GM19452 (cell line): ENCODE data around the gene FKBP4.
"Not testable (repeated sequence)": the region's sequence is repeated elsewhere in the genome, so short reads cannot be mapped to it uniquely, and the experiment has no call there.

Source experiments
- ATAC-seq: cut with Tn5 transposase; IDR thresholded peaks from one replicate; pipeline ENCODE4 v1.9.1; 2021; ENCODE audit not compliant: unreplicated experiment

FKBP4 gene, protein sequence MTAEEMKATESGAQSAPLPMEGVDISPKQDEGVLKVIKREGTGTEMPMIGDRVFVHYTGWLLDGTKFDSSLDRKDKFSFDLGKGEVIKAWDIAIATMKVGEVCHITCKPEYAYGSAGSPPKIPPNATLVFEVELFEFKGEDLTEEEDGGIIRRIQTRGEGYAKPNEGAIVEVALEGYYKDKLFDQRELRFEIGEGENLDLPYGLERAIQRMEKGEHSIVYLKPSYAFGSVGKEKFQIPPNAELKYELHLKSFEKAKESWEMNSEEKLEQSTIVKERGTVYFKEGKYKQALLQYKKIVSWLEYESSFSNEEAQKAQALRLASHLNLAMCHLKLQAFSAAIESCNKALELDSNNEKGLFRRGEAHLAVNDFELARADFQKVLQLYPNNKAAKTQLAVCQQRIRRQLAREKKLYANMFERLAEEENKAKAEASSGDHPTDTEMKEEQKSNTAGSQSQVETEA

DNA sequence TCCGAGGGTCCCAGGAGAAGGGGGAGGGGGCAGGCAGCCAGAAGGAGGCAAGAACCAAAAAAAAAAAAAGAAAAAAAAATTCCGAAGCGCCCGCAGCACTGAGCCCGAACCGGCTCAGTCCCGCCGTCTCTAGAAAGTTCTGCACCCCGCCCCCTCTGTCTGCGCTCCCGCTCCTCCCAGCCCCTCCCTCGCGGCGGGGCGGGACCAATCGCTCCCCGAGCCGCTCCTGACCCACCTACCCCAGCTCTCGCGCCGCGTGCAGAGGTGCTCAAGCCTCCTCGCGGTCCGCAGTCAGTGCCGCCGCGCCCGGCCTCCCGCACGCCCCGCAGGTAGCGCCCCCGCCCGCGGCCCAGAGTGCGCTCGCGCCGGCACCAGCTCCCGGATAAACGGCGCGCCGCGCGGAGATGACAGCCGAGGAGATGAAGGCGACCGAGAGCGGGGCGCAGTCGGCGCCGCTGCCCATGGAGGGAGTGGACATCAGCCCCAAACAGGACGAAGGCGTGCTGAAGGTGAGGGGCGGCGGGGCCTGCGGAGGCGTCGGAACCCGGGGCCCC is at the start of gene FKBP4:
Gene FKBP4, plus strand, starts transcription at position 235 of the 554 bp plus-strand sequence. Its CDS starts 170 bp downstream, at position 405.
- peak; percentile 78 for ATAC-seq

- no peak for ATAC-seq
Observed at GRCh38 chr12:2745655-2746054, 49.1 kb upstream of the FKBP4 start.

DNA sequence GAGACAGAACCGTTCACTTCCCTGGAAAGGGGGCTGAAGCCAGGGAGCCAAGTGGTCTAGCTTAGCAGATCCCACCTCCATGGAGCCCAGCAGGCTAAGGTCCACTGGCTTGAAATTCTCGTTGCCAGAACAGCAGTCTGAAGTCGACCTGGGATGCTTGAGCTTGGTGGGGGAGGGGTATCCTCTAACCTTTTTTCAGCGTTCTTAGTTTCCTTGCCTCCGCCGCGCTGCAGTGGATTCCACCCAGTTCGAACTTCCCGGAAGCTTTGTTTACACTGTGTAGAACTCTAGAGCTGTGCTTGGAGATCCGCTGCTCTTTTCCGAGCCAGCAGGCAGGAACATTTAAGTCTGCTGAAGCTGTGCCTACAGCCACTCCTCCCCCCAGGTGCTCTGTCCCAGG is 45.2 kb upstream of the FKBP4 start:
- ATAC-seq = no peak

DNA sequence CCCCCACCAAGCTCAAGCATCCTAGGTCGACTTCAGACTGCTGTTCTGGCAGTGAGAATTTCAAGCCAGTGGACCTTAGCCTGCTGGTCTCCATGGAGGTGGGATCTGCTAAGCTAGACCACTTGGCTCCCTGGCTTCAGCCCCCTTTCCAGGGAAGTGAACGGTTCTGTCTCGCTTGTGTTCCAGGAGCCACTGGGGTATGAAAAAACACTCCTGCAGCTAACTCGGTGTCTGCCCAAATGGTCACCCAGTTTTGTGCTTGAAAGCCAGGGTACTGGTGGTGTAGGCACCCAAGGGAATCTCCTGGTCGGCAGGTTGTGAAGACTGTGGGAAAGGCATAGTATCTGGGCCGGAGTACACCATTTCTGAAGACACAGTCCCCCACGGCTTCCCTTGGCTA is 44.6 kb upstream of the FKBP4 start:
- ATAC-seq = no peak

- no peak for ATAC-seq
Observed at GRCh38 chr12:2751230-2751629, 43.5 kb upstream of the FKBP4 start.

GRCh38 chr12:2751686-2752085 is 43.1 kb upstream of the FKBP4 start:
- no peak for ATAC-seq

GRCh38 chr12:2752676-2753371 is 41.9 kb upstream of the FKBP4 start:
- no peak for ATAC-seq

DNA sequence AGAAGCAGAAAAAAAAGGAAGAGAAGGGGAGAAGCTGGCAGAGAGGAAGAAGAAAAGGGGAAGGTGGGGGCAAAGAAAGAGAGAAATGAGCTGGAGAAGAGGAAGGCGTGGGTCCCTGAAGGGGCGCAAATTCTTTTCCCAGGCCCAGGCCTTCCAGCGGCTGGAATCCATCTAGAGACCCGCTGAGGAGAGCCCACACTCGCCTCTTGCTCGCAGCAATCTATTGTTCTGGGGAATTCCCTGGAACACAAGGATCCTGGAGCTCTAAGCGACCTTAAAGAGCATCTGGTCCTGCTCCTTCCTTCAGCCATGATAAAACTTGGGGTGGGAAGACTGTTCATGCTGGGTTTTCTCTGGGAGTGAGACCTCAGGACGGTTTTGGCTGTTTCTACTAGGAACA is 41.2 kb upstream of the FKBP4 start:
- no peak for ATAC-seq

GRCh38 chr12:2754208-2754607 is 40.6 kb upstream of the FKBP4 start:
- ATAC-seq = no peak

GRCh38 chr12:2756756-2757155 is 38.0 kb upstream of the FKBP4 start:
- ATAC-seq = no peak

GRCh38 chr12:2759733-2760132 is 35.0 kb upstream of the FKBP4 start:
- ATAC-seq = no peak

GRCh38 chr12:2764398-2764797 is 30.4 kb upstream of the FKBP4 start:
- no peak for ATAC-seq

DNA sequence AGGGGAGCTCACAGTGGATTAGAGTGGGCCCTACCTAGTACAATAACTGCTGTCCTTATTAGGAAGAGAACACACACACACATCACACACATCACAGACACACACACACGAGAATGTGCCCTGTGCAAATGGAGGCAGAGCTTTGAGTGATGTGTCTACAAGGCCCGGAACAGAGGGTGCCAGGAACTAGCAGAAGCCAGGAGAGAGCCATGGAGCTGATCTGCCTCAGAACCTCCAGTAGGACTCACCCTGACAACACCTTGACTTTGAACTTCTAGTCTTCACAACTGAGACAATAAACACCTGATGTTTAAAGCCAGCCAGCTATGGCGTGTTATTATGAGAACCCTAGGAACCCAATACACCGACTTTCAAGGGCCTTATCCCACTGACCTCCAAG is 29.7 kb upstream of the FKBP4 start:
- ATAC-seq = no peak

GRCh38 chr12:2765608-2766007 is 29.2 kb upstream of the FKBP4 start:
- ATAC-seq = no peak

DNA sequence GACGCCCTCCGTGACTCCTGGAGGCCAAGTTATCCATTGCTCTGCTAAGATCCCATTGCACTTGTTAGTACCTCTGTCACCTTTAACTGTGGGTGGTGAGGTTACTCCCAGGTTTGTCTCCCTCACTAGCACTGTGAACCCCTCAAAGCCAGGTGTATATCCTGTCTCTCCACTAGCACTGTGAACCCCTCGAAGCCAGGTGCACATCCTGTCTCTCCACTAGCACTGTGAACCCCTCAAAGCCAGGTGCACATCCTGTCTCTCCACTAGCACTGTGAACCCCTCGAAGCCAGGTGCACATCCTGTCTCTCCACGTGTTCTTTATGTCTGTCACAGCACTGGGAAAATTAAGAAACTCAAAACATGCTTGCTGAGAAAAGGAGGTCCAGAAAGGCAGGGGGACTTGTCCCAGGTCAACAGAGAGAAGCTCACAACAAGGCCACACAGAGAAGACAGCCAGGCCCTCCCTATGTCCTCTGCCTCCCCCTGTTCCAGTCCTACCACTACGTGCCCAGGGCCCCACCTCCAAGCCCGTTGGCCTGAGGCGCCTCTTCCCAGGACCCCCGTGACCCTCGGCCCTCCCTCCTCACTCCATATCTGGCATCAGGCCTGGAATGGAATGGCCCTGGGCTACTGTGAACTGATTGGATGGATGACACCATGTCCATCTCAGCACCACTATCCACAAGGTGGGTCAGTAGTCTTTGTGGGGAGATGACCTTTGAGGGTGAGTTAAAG is 26.4 kb upstream of the FKBP4 start:
- ATAC-seq = no peak

DNA sequence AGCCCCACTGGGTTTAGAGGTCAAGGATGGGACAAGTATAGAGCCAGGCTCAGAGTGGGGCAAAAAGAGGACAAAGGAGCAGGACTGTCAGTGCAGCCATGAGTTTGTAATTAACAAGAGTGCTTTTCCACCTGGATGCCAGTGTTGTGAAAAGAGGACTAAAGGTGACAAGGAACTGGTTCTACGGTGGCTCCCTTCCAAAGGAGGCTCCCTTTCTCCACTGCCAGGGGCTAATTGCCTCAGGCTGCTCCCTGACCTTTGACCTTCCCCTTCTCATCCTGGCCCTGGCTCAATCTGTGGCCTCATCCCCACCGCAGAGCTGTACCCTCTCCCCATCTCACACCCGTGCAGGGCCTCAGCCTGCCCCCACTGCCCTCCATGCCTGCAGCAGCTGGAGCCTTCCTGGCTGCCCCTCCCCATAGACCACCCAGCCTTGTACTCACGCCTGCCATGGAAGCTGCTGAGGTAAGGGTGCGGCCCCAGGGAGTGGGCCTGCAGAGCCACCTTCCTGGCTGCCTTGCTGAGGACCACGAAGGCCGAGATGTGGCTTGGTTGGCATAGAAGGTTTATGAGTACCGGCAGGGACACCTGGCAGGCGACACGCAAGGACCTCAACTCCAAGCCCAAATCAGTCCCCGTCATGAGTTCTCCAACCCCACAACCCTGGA is 24.8 kb upstream of the FKBP4 start:
- no peak for ATAC-seq

- ATAC-seq = not testable (repeated sequence)
Observed at GRCh38 chr12:2770544-2770943, 24.2 kb upstream of the FKBP4 start.

GRCh38 chr12:2772370-2772769 is 22.4 kb upstream of the FKBP4 start:
- no peak for ATAC-seq

- ATAC-seq = no peak
Observed at GRCh38 chr12:2773199-2773875, 21.4 kb upstream of the FKBP4 start.

GRCh38 chr12:2775431-2775830 is 19.3 kb upstream of the FKBP4 start:
- no peak for ATAC-seq
